IMR-90 (cell line): ENCODE measurements around the gene TM4SF20. TPM values are rescaled to one million over a fixed set of nuclear protein-coding genes. Genes with fewer than 3 reads are reported as not detected.

Experiments
- ATAC-seq: fragments of 200-7000 bp; cut with Tn5 transposase; 2 replicates; pipeline ENCODE4 v1.9.1; 2020; ENCODE audit warnings: low read depth, mild to moderate bottlenecking, moderate library complexity
- BruUV-seq: library from RNA; stranded (reverse); fragments of 400-500 nt; replicated peaks from 2 replicates; lab custom pipeline; 2021; lab: Mats Ljungman, UMichigan
- CTCF ChIA-PET: fragments of 300-600 bp; formaldehyde crosslinking; extraction: SDS; loops from one replicate; lab custom pipeline; 2021; ENCODE audit warnings: antibody characterized with exemption; lab: Yijun Ruan, JAX
- POLR2A ChIA-PET: fragments of 300-600 bp; sonication (Branson Sonifier 250); formaldehyde crosslinking; loops from one replicate; lab custom pipeline; 2022; ENCODE audit warnings: antibody characterized with exemption; ENCODE audit not compliant: unreplicated experiment; lab: Charles Lee
- DNase-seq: peaks from one replicate; pipeline ENCODE4 v3.0.0; 2013
- H2AFZ ChIP-seq: replicated peaks from 2 replicates; pipeline ENCODE3; 2013; ENCODE audit warnings: low read length, mild to moderate bottlenecking; ENCODE audit not compliant: poor library complexity
- H2AK5ac ChIP-seq: 2 replicates; pipeline ENCODE4 v1.6.1; 2013; ENCODE audit warnings: low read depth, low read length, inconsistent platforms
- H2AK9ac ChIP-seq: replicated peaks from 2 replicates; pipeline ENCODE3; 2013; ENCODE audit warnings: mild to moderate bottlenecking, low read depth, low read length, moderate library complexity; ENCODE audit not compliant: poor library complexity
- H2BK120ac ChIP-seq: 2 replicates; pipeline ENCODE4 v1.6.1; 2013; ENCODE audit warnings: low read depth, low read length, inconsistent platforms
- H2BK15ac ChIP-seq: 3 replicates; pipeline ENCODE4 v1.6.1; 2013; ENCODE audit warnings: low read depth, low read length, inconsistent platforms
- H2BK20ac ChIP-seq: 2 replicates; pipeline ENCODE4 v1.6.1; 2013; ENCODE audit warnings: low read depth, mild to moderate bottlenecking, inconsistent platforms, low read length, moderate library complexity
- H2BK5ac ChIP-seq: 2 replicates; pipeline ENCODE4 v1.6.1; 2013; ENCODE audit warnings: mild to moderate bottlenecking, low read depth, low read length, inconsistent platforms; ENCODE audit not compliant: poor library complexity, severe bottlenecking
- H3K14ac ChIP-seq: replicated peaks from 2 replicates; pipeline ENCODE4 v1.6.1; 2013; ENCODE audit warnings: low read depth, low read length, inconsistent platforms
- H3K18ac ChIP-seq: 2 replicates; pipeline ENCODE4 v1.6.1; 2013; ENCODE audit warnings: low read depth, low read length, control low read depth
- H3K23ac ChIP-seq: 2 replicates; pipeline ENCODE4 v1.6.1; 2013; ENCODE audit warnings: low read depth, low read length, inconsistent platforms
- H3K27ac ChIP-seq: 2 replicates; pipeline ENCODE4 v1.5.1; 2013; ENCODE audit warnings: mild to moderate bottlenecking, control low read depth, low read length; ENCODE audit not compliant: insufficient read depth
- H3K27me3 ChIP-seq: 2 replicates; pipeline ENCODE4 v1.6.1; 2013; ENCODE audit warnings: low read length; ENCODE audit not compliant: control insufficient read depth, insufficient read depth
- H3K36me3 ChIP-seq: 2 replicates; pipeline ENCODE4 v1.6.1; 2013; ENCODE audit warnings: low read length, mixed read lengths; ENCODE audit not compliant: control insufficient read depth, insufficient read depth
- H3K4ac ChIP-seq: 2 replicates; pipeline ENCODE4 v1.6.1; 2013; ENCODE audit warnings: low read depth, low read length, inconsistent platforms
- H3K4me1 ChIP-seq: 2 replicates; pipeline ENCODE4 v1.6.1; 2013; ENCODE audit warnings: low read length, mixed read lengths; ENCODE audit not compliant: control insufficient read depth, insufficient read depth
- H3K4me2 ChIP-seq: 2 replicates; pipeline ENCODE4 v1.6.1; 2013; ENCODE audit warnings: low read depth, mild to moderate bottlenecking, control low read depth, low read length, moderate library complexity
- H3K4me3 ChIP-seq: 2 replicates; pipeline ENCODE4 v1.5.1; 2013; ENCODE audit warnings: low read depth, mild to moderate bottlenecking, control low read depth, low read length, moderate library complexity; ENCODE audit not compliant: insufficient read depth
- H3K56ac ChIP-seq: 2 replicates; pipeline ENCODE4 v1.6.1; 2013; ENCODE audit warnings: low read length, inconsistent platforms; ENCODE audit not compliant: insufficient read depth; ENCODE audit errors: extremely low read depth
- H3K79me1 ChIP-seq, 2 experiments: 2 replicates each; pipeline ENCODE4 v1.6.1; 2013; ENCODE audit warnings: low read length in 2 of 2, inconsistent platforms in 1 of 2, low read depth in 1 of 2
- H3K9ac ChIP-seq: 2 replicates; pipeline ENCODE4 v1.6.1; 2013; ENCODE audit warnings: low read depth, low read length, control low read depth
- H3K9me1 ChIP-seq: 2 replicates; pipeline ENCODE4 v1.6.1; 2013; ENCODE audit warnings: low read length, inconsistent platforms; ENCODE audit not compliant: insufficient read depth
- H3K9me3 ChIP-seq: 2 replicates; pipeline ENCODE4 v1.6.1; 2013; ENCODE audit warnings: low read length; ENCODE audit not compliant: control insufficient read depth, insufficient read depth
- H4K20me1 ChIP-seq: 2 replicates; pipeline ENCODE4 v1.6.1; 2013; ENCODE audit warnings: low read length, inconsistent platforms; ENCODE audit not compliant: insufficient read depth
- H4K5ac ChIP-seq: 2 replicates; pipeline ENCODE4 v1.6.1; 2013; ENCODE audit warnings: mild to moderate bottlenecking, low read depth, low read length, control low read depth
- H4K8ac ChIP-seq, 2 experiments: 2 replicates each; pipeline ENCODE4 v1.6.1; 2013; ENCODE audit warnings: low read depth in 2 of 2, low read length in 2 of 2, control low read depth in 1 of 2, inconsistent platforms in 1 of 2
- H4K91ac ChIP-seq: 2 replicates; pipeline ENCODE4 v1.6.1; 2013; ENCODE audit warnings: low read depth, low read length, inconsistent platforms; ENCODE audit not compliant: insufficient read depth
- ELK1 ChIP-seq: fragments of 150-350 bp; IDR thresholded peaks from 2 replicates; pipeline ENCODE4 v1.6.1; 2016; ENCODE audit warnings: low read depth, mild to moderate bottlenecking, low read length, moderate library complexity, borderline replicate concordance
- MAFK ChIP-seq: IDR thresholded peaks from 2 replicates; pipeline ENCODE4 v1.6.1; 2012; ENCODE audit warnings: low read depth, low read length, improper control_type of control experiment
- POLR2A ChIP-seq: IDR thresholded peaks from 2 replicates; pipeline ENCODE4 v1.6.1; 2012; ENCODE audit warnings: mild to moderate bottlenecking, low read depth, low read length
- WGBS, 2 experiments: methylation state at CpG; one replicate each; pipeline versions ENCODE4 v1.1.5 to v1.1.7; 2013; ENCODE audit warnings: missing lambda C conversion rate in 2 of 2; ENCODE audit not compliant: insufficient read length in 1 of 2; ENCODE audit errors: extremely low coverage in 2 of 2; 5-methylcytosine and 5-hydroxymethylcytosine counted together
- dilution Hi-C: fragments of 300-500 bp; cut with HindIII; formaldehyde crosslinking; loops from one replicate; pipeline ENCODE4 v1.14.3; 2018; ENCODE audit warnings: low sequenced_read_pairs; ENCODE audit not compliant: unreplicated experiment
- in situ Hi-C: fragments of 300-500 bp; cut with MboI; formaldehyde crosslinking; loops from 3 replicates; pipeline ENCODE4 v1.14.3; 2019; ENCODE audit warnings: low sequenced_read_pairs, inconsistent platforms, mixed read lengths
- intact Hi-C: fragments of 100-400 bp; cut with micrococcal nuclease; formaldehyde crosslinking; loops from 2 replicates; pipeline ENCODE4 v1.10.0; 2022
- polyA plus RNA-seq, 3 experiments: library from polyadenylated mRNA; depleted of rRNA; stranded (reverse); fragments of >200 nt; gene quantifications; 2 replicates each; pipeline ENCODE4 v1.2.3, GENCODE V29; 2012; ENCODE audit warnings: low replicate concordance in 1 of 3
- total RNA-seq: library from RNA; depleted of rRNA; stranded (reverse); fragments of >200 nt; gene quantifications from 2 replicates; pipeline ENCODE4 v1.2.3, GENCODE V29; 2012

The TM4SF20 gene
- total and polyA plus RNA-seq, 2 of the 4 experiments (the other 2 are of a cell fraction), result under 0.01 to 0.03 TPM

- ChIA-PET POLR2A (no interaction called here), CTCF (no interaction called here)
- Histone ChIP-seq H2AK5ac (no peak overlapping the region), H3K56ac (no peak overlapping the region), H4K91ac (no peak overlapping the region; the same call in 1 of the 2 replicates), H3K36me3 (no peaks in the 10 kb centered on the region), H3K4me1 (peaks cover 14% of the 10 kb centered on the region), H2BK5ac (peak overlapping the region; percentile 54), H3K14ac (no peak overlapping the region), H3K9me1 (peaks cover 8% of the 10 kb centered on the region), H3K18ac (peak overlapping the region; percentile 85; the same call in 1 of the 2 replicates), H3K27ac (no peak overlapping the region), H3K4me2 (no peak overlapping the region), H3K9ac (no peak overlapping the region), H3K27me3 (no peaks in the 10 kb centered on the region), H3K4ac (peak overlapping the region; percentile 47; the same call in 1 of the 2 replicates), H4K5ac (peak overlapping the region; percentile 85), H3K23ac (no peak overlapping the region), H4K8ac (0 out of 4 replicates have a peak overlapping the region, but pooled peaks of 1 of the 2 experiments have one; percentile 22), H4K20me1 (no peaks in the 10 kb centered on the region), H3K9me3 (no peaks in the 10 kb centered on the region), H3K4me3 (no peak overlapping the region), H2AK9ac (no peak overlapping the region), H2BK120ac (peak overlapping the region; percentile 28; the same call in 1 of the 2 replicates), H2AFZ (no peak overlapping the region), H3K79me1 (no peaks in the 10 kb centered on the region), H2BK15ac (no peak overlapping the region), H2BK20ac (peak overlapping the region; percentile 43; the same call in 1 of the 2 replicates)
- BruUV-seq, result no TSS peak
- in situ Hi-C loops (no loop called here), intact Hi-C loops (no loop called here), dilution Hi-C loops (no loop called here)
- no peak for ATAC-seq
- no CpG with 5 or more reads among the region's 5 CpGs for WGBS, 2 experiments
- no peak for DNase-seq
- TF ChIP-seq MAFK, result no peak
- no peak for TF ChIP-seq ELK1
- TF ChIP-seq POLR2A, result no peak
Observed at GRCh38 chr2:227368574-227368973, 10.5 kb downstream of the TM4SF20 start.
